Measurements from ENCODE around the gene NUP188. TPM values are rescaled to one million over a fixed set of nuclear protein-coding genes. Genes with fewer than 3 reads are reported as not detected.

The NUP188 gene
- total and polyA plus RNA-seq, 2 experiments from 2014 or later: 28.1 TPM

- Histone ChIP-seq H3K27ac (no peak overlapping the region), H3K4me3 (no peak overlapping the region), H4K20me1 (ENCODE audit: insufficient read depth, poor library complexity, severe bottlenecking) (no peaks in the 10 kb centered on the region), H3K27me3 (no peaks in the 10 kb centered on the region), H3K4me1 (ENCODE audit: insufficient read depth) (peaks cover 16% of the 10 kb centered on the region), H2AFZ (no peak overlapping the region), H3K4me2 (no peak overlapping the region), H3K9me2 (replicated peaks; ENCODE audit: insufficient read depth) (no peaks in the 10 kb centered on the region), H3K79me2 (peaks cover 39% of the 10 kb centered on the region), H3K9me3 (ENCODE audit: low read depth) (no peaks in the 10 kb centered on the region), H3K36me3 (replicated peaks; ENCODE audit: insufficient read depth, low read depth) (no peaks in the 10 kb centered on the region)
- TF ChIP-seq EZH2 (IDR thresholded peaks at IDR 0.05; ENCODE audit: borderline replicate concordance): no peak
- TF ChIP-seq, protein P1, sequence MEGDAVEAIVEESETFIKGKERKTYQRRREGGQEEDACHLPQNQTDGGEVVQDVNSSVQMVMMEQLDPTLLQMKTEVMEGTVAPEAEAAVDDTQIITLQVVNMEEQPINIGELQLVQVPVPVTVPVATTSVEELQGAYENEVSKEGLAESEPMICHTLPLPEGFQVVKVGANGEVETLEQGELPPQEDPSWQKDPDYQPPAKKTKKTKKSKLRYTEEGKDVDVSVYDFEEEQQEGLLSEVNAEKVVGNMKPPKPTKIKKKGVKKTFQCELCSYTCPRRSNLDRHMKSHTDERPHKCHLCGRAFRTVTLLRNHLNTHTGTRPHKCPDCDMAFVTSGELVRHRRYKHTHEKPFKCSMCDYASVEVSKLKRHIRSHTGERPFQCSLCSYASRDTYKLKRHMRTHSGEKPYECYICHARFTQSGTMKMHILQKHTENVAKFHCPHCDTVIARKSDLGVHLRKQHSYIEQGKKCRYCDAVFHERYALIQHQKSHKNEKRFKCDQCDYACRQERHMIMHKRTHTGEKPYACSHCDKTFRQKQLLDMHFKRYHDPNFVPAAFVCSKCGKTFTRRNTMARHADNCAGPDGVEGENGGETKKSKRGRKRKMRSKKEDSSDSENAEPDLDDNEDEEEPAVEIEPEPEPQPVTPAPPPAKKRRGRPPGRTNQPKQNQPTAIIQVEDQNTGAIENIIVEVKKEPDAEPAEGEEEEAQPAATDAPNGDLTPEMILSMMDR (IDR thresholded peaks at IDR 0.05; ENCODE audit: poor library complexity): no peak
- no peak for TF ChIP-seq EZH2phosphoT487 (IDR thresholded peaks at IDR 0.05; ENCODE audit: low read depth, severe bottlenecking, unreplicated experiment)
- no peak for DNase-seq (ENCODE audit: low spot score)
- WGBS (ENCODE audit: low lambda C conversion rate, missing lambda C conversion rate): 91% methylated on average over 12 of the region's 12 CpGs
Measured at GRCh38 chr9:129040113-129040643, 92.7 kb downstream of the NUP188 start.

DNA sequence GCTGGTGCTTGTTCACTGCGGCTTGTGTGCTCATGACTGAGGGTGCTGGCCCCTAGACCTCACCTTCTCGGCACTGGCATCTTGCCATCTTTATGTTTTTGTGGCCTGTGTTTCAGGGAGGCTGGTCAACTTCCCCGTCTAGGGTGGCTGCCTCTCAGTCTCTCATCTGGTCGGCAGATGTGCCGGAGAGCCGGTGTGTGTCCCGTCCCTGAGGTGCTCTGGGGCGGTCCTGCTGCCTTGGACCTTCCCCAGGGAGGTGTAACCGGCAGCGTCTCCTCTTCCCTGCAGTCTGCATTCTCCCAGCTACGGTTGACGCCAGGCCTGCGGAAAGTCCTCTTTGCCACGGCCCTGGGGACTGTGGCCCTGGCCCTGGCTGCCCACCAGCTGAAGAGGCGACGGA lies 94.5 kb downstream of the NUP188 start:
- peaks cover 35% of the 10 kb centered on the region for H3K79me2 ChIP-seq
- H2AFZ ChIP-seq: no peak overlapping the region
- peaks cover 13% of the 10 kb centered on the region for H3K4me1 ChIP-seq (ENCODE audit: insufficient read depth)
- no peaks in the 10 kb centered on the region for H3K9me2 ChIP-seq (replicated peaks; ENCODE audit: insufficient read depth)
- DNase-seq (ENCODE audit: low spot score): no peak
- H3K36me3 ChIP-seq (replicated peaks; ENCODE audit: insufficient read depth, low read depth): no peaks in the 10 kb centered on the region
- H3K4me3 ChIP-seq: no peak overlapping the region
- H3K27me3 ChIP-seq: no peaks in the 10 kb centered on the region
- 98% methylated on average over 15 of the region's 16 CpGs for WGBS (ENCODE audit: low lambda C conversion rate, missing lambda C conversion rate)
- no peaks in the 10 kb centered on the region for H4K20me1 ChIP-seq (ENCODE audit: insufficient read depth, poor library complexity, severe bottlenecking)
- no peak overlapping the region for H3K27ac ChIP-seq
- no peak overlapping the region for H3K4me2 ChIP-seq
- no peak for TF ChIP-seq EZH2 (IDR thresholded peaks at IDR 0.05; ENCODE audit: borderline replicate concordance)
- TF ChIP-seq, protein P1 (IDR thresholded peaks at IDR 0.05; ENCODE audit: poor library complexity): no peak
- no peak for TF ChIP-seq EZH2phosphoT487 (IDR thresholded peaks at IDR 0.05; ENCODE audit: low read depth, severe bottlenecking, unreplicated experiment)
- no peaks in the 10 kb centered on the region for H3K9me3 ChIP-seq (ENCODE audit: low read depth)

DNA sequence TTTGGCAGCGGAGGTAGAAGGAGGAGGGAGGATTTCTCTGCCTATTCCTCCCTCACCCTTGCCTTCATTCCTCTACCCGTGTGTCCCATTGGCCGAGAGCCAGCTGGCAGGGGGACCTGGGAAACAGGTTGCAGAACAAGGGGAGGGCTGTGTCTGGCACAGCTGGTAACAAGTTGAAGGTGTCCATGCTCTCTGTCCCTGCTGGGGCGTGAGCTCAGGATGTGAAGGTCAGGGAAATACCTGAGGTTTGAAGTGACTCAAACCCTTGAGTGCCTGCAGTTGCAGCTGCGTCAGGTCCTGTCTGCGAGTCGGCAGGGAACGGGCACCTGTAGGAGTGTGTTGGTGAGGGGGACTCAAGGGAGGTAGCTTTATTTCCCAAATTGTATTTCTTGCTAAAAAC lies 105.1 kb downstream of the NUP188 start:
- Histone ChIP-seq H3K27ac (no peak overlapping the region), H3K4me3 (no peak overlapping the region), H3K36me3 (replicated peaks; ENCODE audit: insufficient read depth, low read depth) (no peaks in the 10 kb centered on the region), H3K9me2 (replicated peaks; ENCODE audit: insufficient read depth) (no peaks in the 10 kb centered on the region), H3K79me2 (no peaks in the 10 kb centered on the region), H3K27me3 (no peaks in the 10 kb centered on the region), H2AFZ (no peak overlapping the region), H3K4me1 (ENCODE audit: insufficient read depth) (no peaks in the 10 kb centered on the region), H3K4me2 (no peak overlapping the region), H3K9me3 (ENCODE audit: low read depth) (no peaks in the 10 kb centered on the region), H4K20me1 (ENCODE audit: insufficient read depth, poor library complexity, severe bottlenecking) (no peaks in the 10 kb centered on the region)
- no peak for DNase-seq (ENCODE audit: low spot score)
- 89% methylated on average over 8 of the region's 8 CpGs for WGBS (ENCODE audit: low lambda C conversion rate, missing lambda C conversion rate)
- no peak for TF ChIP-seq EZH2 (IDR thresholded peaks at IDR 0.05; ENCODE audit: borderline replicate concordance)
- TF ChIP-seq, protein P1 (IDR thresholded peaks at IDR 0.05; ENCODE audit: poor library complexity): no peak

DNA sequence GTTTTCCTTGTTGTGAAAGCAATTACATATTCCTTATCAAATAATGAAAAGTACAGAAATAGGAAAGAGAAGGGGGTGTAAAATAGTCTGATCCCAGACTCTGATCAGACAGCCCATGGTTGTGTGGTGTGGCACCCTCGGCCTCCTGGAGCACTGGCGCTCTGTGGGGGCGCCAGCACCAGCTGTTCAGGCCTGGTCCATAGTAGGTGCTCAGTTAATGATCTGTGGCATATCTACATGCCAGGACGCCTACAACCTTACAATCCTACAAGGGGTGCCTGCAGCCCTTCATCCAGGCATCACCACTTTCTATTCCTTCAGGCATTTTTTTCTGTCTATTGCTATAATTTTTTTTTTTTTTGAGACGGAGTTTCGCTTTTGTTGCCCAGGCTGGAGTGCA lies 105.5 kb downstream of the NUP188 start:
- H3K79me2 ChIP-seq: no peaks in the 10 kb centered on the region
- no peak overlapping the region for H3K4me2 ChIP-seq
- no peaks in the 10 kb centered on the region for H3K27me3 ChIP-seq
- H3K9me2 ChIP-seq (replicated peaks; ENCODE audit: insufficient read depth): no peaks in the 10 kb centered on the region
- H3K27ac ChIP-seq: no peak overlapping the region
- 100% methylated on average over 6 of the region's 6 CpGs for WGBS (ENCODE audit: low lambda C conversion rate, missing lambda C conversion rate)
- no peak overlapping the region for H2AFZ ChIP-seq
- H3K9me3 ChIP-seq (ENCODE audit: low read depth): no peaks in the 10 kb centered on the region
- no peaks in the 10 kb centered on the region for H3K36me3 ChIP-seq (replicated peaks; ENCODE audit: insufficient read depth, low read depth)
- no peaks in the 10 kb centered on the region for H4K20me1 ChIP-seq (ENCODE audit: insufficient read depth, poor library complexity, severe bottlenecking)
- no peaks in the 10 kb centered on the region for H3K4me1 ChIP-seq (ENCODE audit: insufficient read depth)
- H3K4me3 ChIP-seq: no peak overlapping the region
- no peak for DNase-seq (ENCODE audit: low spot score)
- no peak for TF ChIP-seq EZH2phosphoT487 (IDR thresholded peaks at IDR 0.05; ENCODE audit: low read depth, severe bottlenecking, unreplicated experiment)
- no peak for TF ChIP-seq EZH2 (IDR thresholded peaks at IDR 0.05; ENCODE audit: borderline replicate concordance)
- TF ChIP-seq, protein P1 (IDR thresholded peaks at IDR 0.05; ENCODE audit: poor library complexity): no peak

All from hepatocyte (in vitro differentiated cells).